ENCODE results near the gene AXL.

GRCh38 chr19:41206456-41206855 is 12.6 kb upstream of the AXL start:
- TF ChIP-seq FOXJ3 (CRISPR knock-in tag; IDR thresholded peaks at IDR 0.05; ENCODE audit: borderline replicate concordance) (no peak), ZSCAN29 (CRISPR knock-in tag; conservative IDR thresholded peaks at IDR 0.05) (no peak), MAX (IDR thresholded peaks at IDR 0.05) (no peak), SP5 (CRISPR knock-in tag; IDR thresholded peaks at IDR 0.05; ENCODE audit: borderline replicate concordance, low read depth) (no peak), HMG20A (CRISPR knock-in tag; IDR thresholded peaks at IDR 0.05; ENCODE audit: borderline replicate concordance) (no peak)

Data from HepG2 (cell line).